Sigmoid colon (tissue), 4 donors: ENCODE results near the gene NDUFA8.

Source experiments
- POLR2A ChIP-seq, 2 donors: fragments of 450-650 bp; IDR thresholded peaks; one replicate each; pipeline ENCODE4 v1.6.1; 2016; ENCODE audit warnings: antibody characterized with exemption in 2 of 2, mild to moderate bottlenecking in 2 of 2, moderate library complexity in 2 of 2
- POLR2AphosphoS5 ChIP-seq, 4 donors: sonication (generic); formaldehyde crosslinking; IDR thresholded peaks; one replicate each; pipeline ENCODE4 v1.6.1; 2017; ENCODE audit warnings: antibody characterized with exemption in 4 of 4
- TF ChIP-seq, protein P1 (sequence below), 4 experiments: fragments of 450-650 bp in 3 of 4; fragments of 200-600 bp in 1 of 4; IDR thresholded peaks; one replicate each; pipeline ENCODE4 v1.5.1; 2016 to 2019; ENCODE audit warnings: antibody characterized with exemption in 4 of 4, mild to moderate bottlenecking in 3 of 4, moderate library complexity in 2 of 4

DNA sequence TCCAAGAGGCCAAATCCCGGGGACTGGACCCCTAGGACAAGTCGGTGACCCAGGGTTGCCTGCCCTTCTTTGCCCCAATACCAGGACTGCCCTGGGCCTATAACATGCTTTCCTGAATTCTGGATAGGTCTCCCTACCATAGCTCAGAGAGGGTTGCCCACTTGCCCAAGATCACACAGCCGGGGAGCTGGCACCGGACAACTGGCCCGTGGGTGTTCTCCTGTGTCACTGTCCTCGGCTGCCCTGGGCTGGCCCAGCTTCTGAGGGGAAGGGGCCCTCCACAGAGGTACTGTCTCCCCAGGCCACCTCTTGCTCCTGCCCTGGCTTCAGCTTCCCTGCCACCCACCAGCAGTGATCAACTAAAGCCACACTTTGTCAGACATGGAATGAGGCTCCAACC is 37.6 kb downstream of the NDUFA8 start:
- TF ChIP-seq, protein P1, sequence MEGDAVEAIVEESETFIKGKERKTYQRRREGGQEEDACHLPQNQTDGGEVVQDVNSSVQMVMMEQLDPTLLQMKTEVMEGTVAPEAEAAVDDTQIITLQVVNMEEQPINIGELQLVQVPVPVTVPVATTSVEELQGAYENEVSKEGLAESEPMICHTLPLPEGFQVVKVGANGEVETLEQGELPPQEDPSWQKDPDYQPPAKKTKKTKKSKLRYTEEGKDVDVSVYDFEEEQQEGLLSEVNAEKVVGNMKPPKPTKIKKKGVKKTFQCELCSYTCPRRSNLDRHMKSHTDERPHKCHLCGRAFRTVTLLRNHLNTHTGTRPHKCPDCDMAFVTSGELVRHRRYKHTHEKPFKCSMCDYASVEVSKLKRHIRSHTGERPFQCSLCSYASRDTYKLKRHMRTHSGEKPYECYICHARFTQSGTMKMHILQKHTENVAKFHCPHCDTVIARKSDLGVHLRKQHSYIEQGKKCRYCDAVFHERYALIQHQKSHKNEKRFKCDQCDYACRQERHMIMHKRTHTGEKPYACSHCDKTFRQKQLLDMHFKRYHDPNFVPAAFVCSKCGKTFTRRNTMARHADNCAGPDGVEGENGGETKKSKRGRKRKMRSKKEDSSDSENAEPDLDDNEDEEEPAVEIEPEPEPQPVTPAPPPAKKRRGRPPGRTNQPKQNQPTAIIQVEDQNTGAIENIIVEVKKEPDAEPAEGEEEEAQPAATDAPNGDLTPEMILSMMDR (IDR thresholded peaks at IDR 0.05), result no peak
- TF ChIP-seq POLR2AphosphoS5 (IDR thresholded peaks at IDR 0.05), result no peak
- TF ChIP-seq POLR2A (IDR thresholded peaks at IDR 0.05), result no peak
